ENCODE data around the gene JAKMIP1. TPM values are rescaled to one million over a fixed set of nuclear protein-coding genes. Genes with fewer than 3 reads are reported as not detected.

JAKMIP1 gene
- polyA plus RNA-seq, 6 donors from 2014 or later: not detected

DNA sequence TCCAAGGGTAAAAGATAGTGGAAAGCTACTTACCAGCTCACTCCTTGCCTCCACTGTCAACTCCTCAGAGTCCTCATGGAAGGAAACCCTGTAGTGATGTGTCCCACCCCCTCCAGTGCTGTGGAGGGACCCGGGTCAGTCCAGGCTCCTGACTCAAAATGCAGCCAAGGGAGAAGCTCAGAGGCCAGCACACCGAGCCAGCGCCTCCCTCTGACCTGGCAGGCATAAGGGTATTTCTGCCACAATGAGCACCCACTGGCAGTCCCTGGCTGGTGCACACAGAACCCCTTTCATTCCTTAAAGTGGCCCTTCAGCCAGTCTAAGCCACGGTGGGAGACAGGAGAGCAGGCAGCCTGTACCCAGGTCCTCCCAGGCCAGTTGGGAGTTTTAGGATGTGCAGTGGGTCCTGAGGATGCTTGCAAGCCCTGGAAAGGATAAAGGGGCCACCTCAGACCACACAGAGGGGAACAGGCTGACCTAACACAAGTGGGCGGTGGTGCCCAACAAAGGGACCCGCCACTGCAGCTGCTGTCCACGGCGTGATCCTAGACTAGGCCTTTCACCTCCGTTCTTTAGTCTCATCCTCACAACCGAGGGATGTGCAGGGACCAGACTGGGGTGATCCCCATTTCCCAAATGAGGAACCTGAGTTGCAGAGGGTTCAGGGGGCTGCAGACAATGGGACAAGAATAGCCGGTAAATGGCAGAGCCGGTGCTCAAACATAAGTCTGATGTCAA, 5.7 kb downstream of the JAKMIP1 start:
- Mint-ChIP-seq H3K27me3 (peaks cover 46 to 74% (median 64%) of the 10 kb centered on the region in 3 donors), H3K4me1 (peaks cover 13 to 16% (median 15%) of the 10 kb centered on the region in 3 donors), H3K4me3 (no peak overlapping the region), H3K9me3 (peaks cover 0 to 2% (median 0%) of the 10 kb centered on the region in 7 donors), H3K36me3 (peaks cover 0 to 9% of the 10 kb centered on the region in 2 donors), H3K27ac (no peak overlapping the region)
- DNase-seq (no peak), ATAC-seq (ENCODE audit: low read depth in 2 of 2) (no peak)

DNA sequence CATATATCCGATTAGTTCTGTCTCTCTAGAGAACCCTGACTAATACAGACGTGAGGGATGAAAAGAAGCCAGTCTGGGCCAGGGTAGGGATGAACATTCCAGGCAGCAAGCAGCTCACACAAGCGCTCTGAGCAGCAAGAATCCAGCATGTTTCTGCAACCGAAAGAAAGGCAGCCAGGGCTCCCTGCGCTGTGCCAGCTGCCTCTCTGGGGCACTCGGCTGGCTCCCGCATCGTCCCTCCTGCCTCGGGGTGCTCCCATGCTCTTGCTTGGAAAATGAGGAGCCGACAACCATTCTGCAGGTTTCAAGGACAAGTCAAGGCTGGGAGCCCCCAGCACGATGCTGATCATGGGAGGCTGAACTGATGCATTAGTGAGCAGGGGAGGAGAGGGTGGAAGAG, 7.0 kb downstream of the JAKMIP1 start:
- peaks cover 46 to 71% (median 61%) of the 10 kb centered on the region in 3 donors for H3K27me3 Mint-ChIP-seq
- peaks cover 0 to 5% (median under 1%) of the 10 kb centered on the region in 7 donors for H3K9me3 Mint-ChIP-seq
- H3K27ac Mint-ChIP-seq: peak overlapping the region in 1 of 6 donors; percentile 37
- peaks cover 0 to 9% of the 10 kb centered on the region in 2 donors for H3K36me3 Mint-ChIP-seq
- no peak overlapping the region for H3K4me3 Mint-ChIP-seq
- peaks cover 7 to 8% (median 7%) of the 10 kb centered on the region in 3 donors for H3K4me1 Mint-ChIP-seq
- ATAC-seq (ENCODE audit: low read depth in 2 of 2) (no peak), DNase-seq (no peak)

DNA sequence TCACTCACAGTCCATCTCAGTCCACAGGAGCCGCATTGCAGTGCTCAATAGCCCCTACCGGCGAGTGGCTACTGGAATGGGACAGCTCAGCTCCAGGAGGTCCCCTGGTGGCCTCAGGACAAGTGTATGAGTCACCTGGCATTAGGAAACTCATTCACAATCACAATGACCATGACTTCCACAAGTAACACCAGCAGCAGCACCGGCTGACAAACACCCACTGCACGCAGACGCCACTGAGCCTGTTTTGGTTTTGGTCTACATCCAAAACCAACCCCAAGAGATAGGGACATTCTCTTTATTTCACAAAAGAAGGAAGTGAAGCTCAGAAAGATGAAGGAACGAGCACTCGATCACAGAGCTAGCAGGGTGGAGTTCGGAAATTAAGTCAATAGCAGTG, 8.1 kb downstream of the JAKMIP1 start:
- Mint-ChIP-seq H3K4me1 (peaks cover 0 to under 1% (median 0%) of the 10 kb centered on the region in 3 donors), H3K27ac (no peak overlapping the region), H3K9me3 (peaks cover 2 to 12% (median 4%) of the 10 kb centered on the region in 7 donors), H3K4me3 (no peak overlapping the region), H3K27me3 (peaks cover 39 to 59% (median 57%) of the 10 kb centered on the region in 3 donors), H3K36me3 (no peaks in the 10 kb centered on the region)
- DNase-seq (no peak), ATAC-seq (ENCODE audit: low read depth in 2 of 2) (no peak)

DNA sequence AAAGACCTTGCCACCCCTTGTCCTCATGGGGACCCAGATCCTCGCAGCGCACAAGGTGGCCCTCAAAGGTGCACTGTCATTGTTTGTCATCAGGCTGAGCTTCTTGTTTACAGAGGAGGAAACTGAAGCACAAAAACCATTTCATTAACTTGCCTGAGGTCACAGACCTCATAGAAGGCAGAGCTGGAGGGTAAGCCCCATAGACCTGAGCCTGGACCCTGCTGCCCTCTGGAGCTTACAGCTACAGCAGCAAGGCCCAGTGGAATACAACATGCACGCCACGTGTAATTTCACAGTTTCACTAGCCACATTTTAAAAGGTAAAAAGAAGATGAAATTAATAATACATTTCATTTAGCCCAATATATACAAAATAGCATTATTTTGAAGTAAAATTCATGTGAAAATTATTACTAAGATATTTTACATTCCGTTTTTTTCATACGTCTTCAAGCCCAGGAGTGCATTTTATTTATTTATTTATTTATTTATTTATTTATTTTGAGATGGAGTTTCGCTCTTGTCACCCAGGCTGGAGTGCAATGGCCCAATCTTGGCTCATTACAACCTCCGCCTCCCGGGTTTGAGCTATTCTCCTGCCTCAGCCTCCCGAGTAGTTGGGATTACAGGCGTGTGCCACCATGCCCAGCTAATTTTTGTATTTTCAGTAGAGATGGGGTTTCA, 8.8 kb downstream of the JAKMIP1 start:
- Mint-ChIP-seq H3K4me1 (no peaks in the 10 kb centered on the region), H3K27me3 (peaks cover 34 to 54% (median 51%) of the 10 kb centered on the region in 3 donors), H3K36me3 (no peaks in the 10 kb centered on the region), H3K9me3 (peaks cover 3 to 18% (median 9%) of the 10 kb centered on the region in 7 donors), H3K4me3 (no peak overlapping the region), H3K27ac (no peak overlapping the region)
- DNase-seq (no peak), ATAC-seq (ENCODE audit: low read depth in 2 of 2) (no peak)

DNA sequence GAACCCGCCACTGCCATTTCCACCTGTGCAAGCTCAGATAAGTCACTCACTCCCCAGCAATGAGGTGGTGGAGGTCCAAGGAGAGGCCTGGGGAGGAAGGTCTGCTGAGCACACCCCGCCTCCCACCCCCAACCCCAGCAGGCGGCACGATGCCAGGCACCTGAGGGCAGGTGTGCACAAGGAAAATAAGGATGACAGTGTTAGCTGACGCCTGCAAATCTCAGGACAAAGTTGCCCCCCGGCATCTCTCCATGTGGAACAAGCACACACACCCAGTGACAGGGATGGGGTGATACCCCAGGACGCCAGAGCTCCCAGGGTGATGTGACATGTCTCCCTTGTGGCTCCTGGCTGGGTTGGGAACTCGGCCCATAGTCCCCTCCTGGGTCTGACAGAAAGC, 9.9 kb downstream of the JAKMIP1 start:
- ATAC-seq (ENCODE audit: low read depth in 2 of 2): no peak
- Mint-ChIP-seq H3K27ac (peak overlapping the region in 1 of 6 donors; percentile 33), H3K4me3 (peak overlapping the region in 1 of 8 donors; percentile 50), H3K36me3 (peaks cover 0 to 7% of the 10 kb centered on the region in 2 donors), H3K9me3 (peaks cover 8 to 26% (median 14%) of the 10 kb centered on the region in 7 donors), H3K27me3 (peaks cover 25 to 43% (median 40%) of the 10 kb centered on the region in 3 donors), H3K4me1 (no peaks in the 10 kb centered on the region)
- no peak for DNase-seq

DNA sequence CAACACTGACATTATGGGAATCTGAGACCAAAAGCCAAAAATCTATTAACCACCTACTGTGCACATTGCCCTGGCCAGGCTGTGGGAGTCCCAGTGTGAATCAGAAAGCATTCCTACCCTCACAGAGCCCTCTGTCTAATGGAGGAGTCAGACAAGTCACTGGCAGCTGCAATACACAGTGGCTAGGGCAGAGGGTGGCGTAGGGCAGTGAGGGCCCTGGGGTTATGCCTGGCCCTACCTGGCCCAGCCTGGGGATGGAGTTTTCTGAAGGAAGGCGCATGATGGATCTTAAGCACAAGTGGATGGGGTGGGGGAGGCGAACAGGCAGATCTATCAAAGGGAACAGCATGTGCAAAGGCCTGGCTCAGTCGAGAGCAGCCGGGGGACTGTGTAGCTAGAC, 10.8 kb downstream of the JAKMIP1 start:
- H3K4me1 Mint-ChIP-seq: no peaks in the 10 kb centered on the region
- no peak overlapping the region for H3K27ac Mint-ChIP-seq
- peaks cover 0 to 7% of the 10 kb centered on the region in 2 donors for H3K36me3 Mint-ChIP-seq
- H3K4me3 Mint-ChIP-seq: no peak overlapping the region
- ATAC-seq (ENCODE audit: low read depth in 2 of 2) (no peak), DNase-seq (no peak)
- peaks cover 31 to 41% (median 37%) of the 10 kb centered on the region in 3 donors for H3K27me3 Mint-ChIP-seq
- peaks cover 8 to 29% (median 16%) of the 10 kb centered on the region in 7 donors for H3K9me3 Mint-ChIP-seq

DNA sequence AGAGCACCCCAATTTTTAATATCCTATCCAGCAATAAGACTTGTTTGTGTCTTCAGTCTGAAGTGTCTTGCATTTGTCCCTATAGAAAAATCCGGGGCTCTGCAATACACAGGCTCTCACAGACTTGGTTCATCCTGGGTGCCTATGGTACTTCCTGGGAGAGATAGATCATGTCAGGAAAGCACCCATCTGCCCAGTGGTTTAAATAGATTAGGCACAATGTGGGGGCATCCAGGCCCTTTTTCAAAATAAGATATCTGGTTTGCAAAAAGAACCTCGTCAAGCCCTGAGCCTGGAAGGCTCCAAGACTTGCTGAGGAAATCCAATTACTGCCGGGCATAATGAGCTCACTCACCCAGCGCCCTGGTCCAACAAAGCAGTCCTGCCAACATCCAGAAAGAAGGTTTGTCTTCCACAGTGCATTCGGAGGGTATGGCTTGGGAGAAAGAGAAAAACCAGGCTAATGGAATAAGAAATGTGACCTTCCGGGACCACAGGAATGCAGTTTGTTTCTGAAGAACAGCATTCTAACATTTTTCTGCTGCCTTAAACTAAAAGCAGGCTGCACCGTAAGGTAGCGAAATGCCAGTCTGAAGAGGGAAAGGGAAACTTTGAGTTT, 11.6 kb downstream of the JAKMIP1 start:
- H3K36me3 Mint-ChIP-seq: peaks cover 0 to 7% of the 10 kb centered on the region in 2 donors
- H3K4me1 Mint-ChIP-seq: no peaks in the 10 kb centered on the region
- H3K27ac Mint-ChIP-seq: no peak overlapping the region
- ATAC-seq (ENCODE audit: low read depth in 2 of 2) (no peak), DNase-seq (no peak)
- H3K9me3 Mint-ChIP-seq: peaks cover 11 to 32% (median 16%) of the 10 kb centered on the region in 7 donors
- peak overlapping the region in 1 of 8 donors; percentile 37 for H3K4me3 Mint-ChIP-seq
- H3K27me3 Mint-ChIP-seq: peaks cover 30 to 35% (median 32%) of the 10 kb centered on the region in 3 donors

DNA sequence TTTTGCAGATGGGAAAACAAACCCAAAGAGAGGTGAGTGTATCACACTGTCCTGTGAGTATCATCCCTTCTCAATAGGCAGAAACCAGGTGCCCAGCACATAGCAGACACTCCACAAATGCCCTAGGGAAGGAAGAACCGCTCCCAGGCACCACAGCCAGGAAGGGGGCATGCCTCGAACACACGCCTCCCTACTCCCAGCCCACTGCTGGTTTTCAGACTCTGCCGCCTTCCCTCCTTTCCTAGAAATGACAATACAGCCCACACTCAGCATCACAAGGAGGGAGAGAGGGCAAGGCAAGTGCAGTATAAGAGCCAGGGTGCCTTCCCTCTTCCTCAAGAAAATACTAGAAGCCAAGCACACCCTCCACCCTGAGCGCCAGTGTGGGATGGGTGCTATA, 16.2 kb downstream of the JAKMIP1 start:
- no peak overlapping the region for H3K27ac Mint-ChIP-seq
- H3K36me3 Mint-ChIP-seq: peaks cover 0 to 7% of the 10 kb centered on the region in 2 donors
- H3K4me3 Mint-ChIP-seq: no peak overlapping the region
- no peaks in the 10 kb centered on the region for H3K4me1 Mint-ChIP-seq
- H3K27me3 Mint-ChIP-seq: peaks cover 8 to 30% (median 23%) of the 10 kb centered on the region in 3 donors
- peaks cover 11 to 57% (median 27%) of the 10 kb centered on the region in 7 donors for H3K9me3 Mint-ChIP-seq
- DNase-seq (no peak), ATAC-seq (ENCODE audit: low read depth in 2 of 2) (no peak)

DNA sequence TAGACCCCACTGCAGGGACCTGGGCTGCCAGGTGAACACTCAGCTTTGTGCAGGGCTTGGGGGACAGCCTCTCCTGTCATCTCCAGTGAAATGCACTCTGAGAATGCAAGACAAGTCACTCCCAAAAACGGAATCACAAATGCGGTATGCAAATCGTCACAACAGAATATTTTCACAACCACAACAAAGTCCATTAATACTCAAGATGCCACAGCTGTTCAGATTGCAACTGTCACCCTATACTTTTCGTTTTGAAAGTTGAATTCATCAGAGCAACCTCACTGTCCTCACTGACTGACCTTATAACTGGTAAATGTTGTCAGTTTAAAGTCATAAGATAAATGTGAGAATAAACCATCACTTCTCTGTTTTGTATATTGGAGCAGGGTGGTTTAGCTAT, 16.6 kb downstream of the JAKMIP1 start:
- no peak overlapping the region for H3K27ac Mint-ChIP-seq
- no peak for ATAC-seq (ENCODE audit: low read depth in 2 of 2)
- H3K4me1 Mint-ChIP-seq: no peaks in the 10 kb centered on the region
- peaks cover 11 to 58% (median 28%) of the 10 kb centered on the region in 7 donors for H3K9me3 Mint-ChIP-seq
- H3K4me3 Mint-ChIP-seq: no peak overlapping the region
- no peak for DNase-seq
- peaks cover 0 to 7% of the 10 kb centered on the region in 2 donors for H3K36me3 Mint-ChIP-seq
- peaks cover 8 to 31% (median 23%) of the 10 kb centered on the region in 3 donors for H3K27me3 Mint-ChIP-seq

DNA sequence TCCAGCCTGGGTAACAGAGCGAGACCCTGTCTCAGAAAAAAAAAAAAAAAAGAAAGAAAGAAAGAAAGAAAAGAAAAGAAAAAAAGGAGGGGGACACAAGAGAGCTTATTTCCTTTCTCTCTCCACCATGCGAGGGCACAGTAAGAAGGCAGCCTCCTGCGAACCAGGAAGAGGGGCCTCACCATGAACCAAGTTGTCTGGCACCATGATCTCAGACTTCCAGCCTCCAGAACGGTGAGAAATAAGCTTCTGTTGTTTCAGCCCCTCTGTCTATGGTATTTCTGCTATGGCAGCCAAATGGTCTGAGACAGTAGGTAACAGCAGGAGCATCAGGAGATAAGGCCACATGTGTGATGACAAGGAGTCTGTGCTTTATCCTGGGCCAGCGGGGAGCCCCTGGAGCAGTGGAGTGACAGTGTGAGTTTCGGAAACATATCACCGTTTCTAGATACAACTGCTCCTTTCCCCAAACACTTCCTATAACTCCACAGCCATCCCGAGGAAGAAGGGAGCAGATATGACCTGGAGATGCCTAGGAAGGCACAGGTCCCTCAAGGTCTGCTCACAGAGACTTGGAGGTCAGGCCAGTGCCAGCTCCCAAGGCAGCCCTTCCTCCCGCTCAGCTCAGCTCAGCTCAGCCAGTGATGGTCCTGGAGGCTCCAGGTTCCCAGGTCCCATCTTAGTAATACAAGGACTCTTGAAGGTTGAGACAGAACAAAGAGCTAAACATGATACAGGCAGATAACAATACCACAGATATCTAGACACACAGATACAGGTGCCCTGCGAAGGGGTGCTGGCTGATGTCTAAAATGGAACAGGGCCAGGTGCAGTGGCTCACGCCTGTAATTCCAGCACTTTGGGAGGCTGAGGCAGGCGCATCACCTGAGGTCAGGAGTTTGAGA, 17.7 kb downstream of the JAKMIP1 start:
- no peak overlapping the region for H3K4me3 Mint-ChIP-seq
- peaks cover 0 to 7% of the 10 kb centered on the region in 2 donors for H3K36me3 Mint-ChIP-seq
- H3K27ac Mint-ChIP-seq: no peak overlapping the region
- peaks cover 12 to 56% (median 35%) of the 10 kb centered on the region in 7 donors for H3K9me3 Mint-ChIP-seq
- DNase-seq: no peak
- peaks cover 8 to 27% (median 16%) of the 10 kb centered on the region in 3 donors for H3K27me3 Mint-ChIP-seq
- no peak for ATAC-seq (ENCODE audit: low read depth in 2 of 2)
- H3K4me1 Mint-ChIP-seq: no peaks in the 10 kb centered on the region

DNA sequence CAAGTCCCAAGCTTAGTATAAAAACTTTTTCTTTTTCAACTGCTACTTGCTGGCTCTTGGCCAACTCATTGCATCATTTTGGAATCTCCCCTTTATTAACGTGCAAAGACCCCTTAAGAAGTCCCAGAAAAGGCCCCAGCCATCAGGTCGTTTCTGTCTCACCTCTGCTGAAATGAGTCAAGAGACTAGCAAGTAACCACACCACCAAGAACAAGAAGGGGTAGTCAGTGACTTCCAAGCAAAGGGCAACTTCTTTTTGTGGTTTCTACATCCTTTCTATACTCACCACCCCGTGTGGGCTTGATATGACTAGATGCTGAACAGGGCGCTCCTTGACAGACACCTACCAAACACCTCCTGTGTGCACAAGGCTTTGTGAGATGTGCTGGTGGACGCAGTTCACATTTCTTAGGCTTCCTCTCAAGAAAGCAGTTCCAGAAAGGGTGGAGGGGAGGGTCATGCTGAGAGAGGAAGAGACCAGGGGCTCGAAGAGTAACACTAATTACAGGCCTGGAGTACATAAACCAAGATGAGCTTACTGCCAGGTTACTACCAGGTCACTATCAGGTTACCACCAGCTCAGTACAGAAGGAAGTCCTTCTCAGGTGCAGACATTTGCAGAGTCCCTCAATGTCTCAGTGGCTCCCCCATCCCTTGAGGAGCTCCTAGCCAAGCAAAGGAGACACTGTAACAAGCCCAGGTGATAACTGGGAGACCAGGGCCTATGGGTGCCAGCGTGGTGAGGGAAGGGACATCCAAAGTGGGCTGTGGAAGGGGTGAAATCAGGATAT, 19.3 kb downstream of the JAKMIP1 start:
- Mint-ChIP-seq H3K27me3 (peaks cover 8 to 29% (median 16%) of the 10 kb centered on the region in 3 donors), H3K4me3 (no peak overlapping the region), H3K4me1 (no peaks in the 10 kb centered on the region), H3K9me3 (peaks cover 10 to 45% (median 27%) of the 10 kb centered on the region in 7 donors), H3K27ac (no peak overlapping the region), H3K36me3 (peaks cover 0 to 5% of the 10 kb centered on the region in 2 donors)
- no peak for DNase-seq
- ATAC-seq (ENCODE audit: low read depth in 2 of 2): no peak

DNA sequence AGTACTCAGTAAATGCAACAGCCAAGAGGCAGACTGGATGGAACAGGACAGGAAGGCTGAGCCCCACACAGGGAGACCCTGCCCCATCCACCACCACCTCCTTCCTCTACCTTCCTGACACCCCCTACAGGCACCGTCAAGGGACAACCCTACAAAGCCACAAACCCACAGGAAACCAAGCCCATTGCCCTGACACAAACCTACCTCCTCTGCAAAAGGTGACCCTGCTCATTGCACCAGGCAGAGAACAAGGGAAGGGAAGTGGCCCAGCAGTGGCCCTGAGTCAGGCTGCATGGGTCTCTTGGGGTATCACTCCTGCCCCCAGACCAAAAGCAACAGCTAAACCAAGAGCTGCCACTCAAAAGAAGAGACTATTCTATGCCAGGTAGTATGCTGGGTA, 21.0 kb downstream of the JAKMIP1 start:
- Mint-ChIP-seq H3K36me3 (no peaks in the 10 kb centered on the region), H3K4me3 (no peak overlapping the region), H3K9me3 (peaks cover 6 to 38% (median 24%) of the 10 kb centered on the region in 7 donors), H3K27ac (no peak overlapping the region), H3K27me3 (peaks cover 8 to 29% (median 8%) of the 10 kb centered on the region in 3 donors), H3K4me1 (no peaks in the 10 kb centered on the region)
- no peak for ATAC-seq (ENCODE audit: low read depth in 2 of 2)
- DNase-seq: no peak

Measured in naive B cell (primary cell).